ENCODE results near the gene ZFR.
"Not testable (repeated sequence)": the region's sequence is repeated elsewhere in the genome, so short reads cannot be mapped to it uniquely, and the experiment has no call there.

ZFR gene

DNA sequence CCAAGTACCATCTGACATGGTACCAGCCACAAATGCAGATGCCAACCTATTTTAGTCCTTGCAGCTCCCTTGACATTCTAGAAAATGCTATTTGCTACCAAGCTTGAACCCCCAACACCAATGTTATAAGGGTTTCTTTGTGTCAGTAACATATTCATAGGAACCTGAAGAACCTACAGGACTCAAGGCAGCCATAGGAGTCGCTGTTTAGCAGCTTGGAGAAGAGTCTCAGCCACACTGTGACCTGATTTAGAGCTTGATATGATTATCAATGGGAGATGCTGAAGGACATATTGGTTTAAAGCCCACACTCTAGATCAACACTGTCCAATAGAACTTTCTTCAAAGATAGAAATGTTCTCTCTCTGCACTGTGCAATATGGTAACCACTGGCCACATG, 6.4 kb upstream of the ZFR start:
- DNase-seq, result no peak

- no peak for DNase-seq
Measured at GRCh38 chr5:32449262-32449661, 4.7 kb upstream of the ZFR start.

- DNase-seq, result no peak
Measured at GRCh38 chr5:32446630-32447029, 2.1 kb upstream of the ZFR start.

- no peak for DNase-seq
Measured at GRCh38 chr5:32445831-32446614, 1.5 kb upstream of the ZFR start.

- DNase-seq, result no peak
Measured at GRCh38 chr5:32445287-32445758, 783 bp upstream of the ZFR start.

GRCh38 chr5:32443541-32444430, 754 bp downstream of the ZFR start:
- peak; percentile 34 to 35 for DNase-seq

DNA sequence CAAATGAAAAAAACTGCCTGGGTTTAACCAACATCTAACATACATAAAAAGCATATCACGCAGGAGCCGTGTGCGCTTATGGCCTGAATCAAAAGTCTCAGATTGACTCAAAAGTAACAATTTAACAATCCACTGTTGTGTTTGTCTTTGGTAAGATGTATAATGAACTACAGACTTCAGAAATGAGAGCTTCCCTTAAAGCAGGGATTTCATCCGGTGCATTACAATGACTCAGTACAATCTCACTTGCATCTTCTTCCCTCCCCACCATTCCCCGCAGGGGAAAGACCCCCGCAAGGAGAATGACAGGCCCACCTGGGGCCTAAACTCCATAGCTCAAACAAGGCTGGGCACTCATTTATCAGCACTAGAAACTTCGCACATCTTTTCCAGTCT, 1.4 kb downstream of the ZFR start:
- DNase-seq, result no peak

DNA sequence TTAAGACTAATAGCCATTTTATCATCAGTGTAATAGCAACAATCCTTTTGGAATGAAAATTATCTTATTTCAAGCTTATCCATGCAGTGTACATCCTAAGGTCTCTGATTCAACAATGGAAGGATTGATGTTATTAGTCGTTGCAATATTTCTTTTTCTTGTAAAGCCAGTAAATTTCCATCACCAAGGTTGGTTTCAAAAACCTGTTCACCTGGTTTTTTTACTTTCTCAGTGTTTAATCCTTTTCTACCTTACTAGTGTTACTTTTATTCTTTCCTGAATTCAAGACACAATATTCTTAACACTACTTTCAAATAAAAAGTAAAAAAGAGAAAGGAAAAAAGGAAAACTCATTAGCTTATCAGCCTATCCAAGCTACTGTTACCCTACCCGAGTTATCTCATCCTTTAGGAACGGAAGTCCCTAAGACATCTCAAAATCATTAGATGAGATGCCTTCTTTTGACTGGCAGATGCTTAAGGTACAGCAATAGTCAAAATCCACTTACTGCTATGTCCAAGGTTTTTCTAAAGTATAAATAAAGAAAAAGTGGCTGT, 5.4 kb downstream of the ZFR start:
- no peak for DNase-seq

- no peak for DNase-seq
Measured at GRCh38 chr5:32436553-32437242, 7.8 kb downstream of the ZFR start.

DNA sequence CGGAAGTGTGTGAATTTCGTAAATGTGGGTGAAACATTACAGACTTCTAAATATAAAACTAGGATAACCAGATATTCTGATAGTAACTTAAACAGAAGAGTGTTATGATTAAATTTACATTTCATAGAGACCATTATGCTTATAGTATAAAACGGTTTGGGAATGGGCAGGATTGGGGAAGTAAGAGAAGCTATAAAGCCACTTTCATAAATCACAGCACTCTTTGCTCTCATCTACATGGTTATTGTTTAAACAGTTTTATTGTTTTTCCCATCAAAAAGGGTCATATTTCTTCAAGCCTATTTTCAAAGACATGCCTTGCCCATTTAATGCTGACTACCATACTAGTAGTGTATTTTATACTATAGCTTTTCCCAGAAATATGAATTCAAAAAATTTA, 9.2 kb downstream of the ZFR start:
- DNase-seq, result no peak

DNA sequence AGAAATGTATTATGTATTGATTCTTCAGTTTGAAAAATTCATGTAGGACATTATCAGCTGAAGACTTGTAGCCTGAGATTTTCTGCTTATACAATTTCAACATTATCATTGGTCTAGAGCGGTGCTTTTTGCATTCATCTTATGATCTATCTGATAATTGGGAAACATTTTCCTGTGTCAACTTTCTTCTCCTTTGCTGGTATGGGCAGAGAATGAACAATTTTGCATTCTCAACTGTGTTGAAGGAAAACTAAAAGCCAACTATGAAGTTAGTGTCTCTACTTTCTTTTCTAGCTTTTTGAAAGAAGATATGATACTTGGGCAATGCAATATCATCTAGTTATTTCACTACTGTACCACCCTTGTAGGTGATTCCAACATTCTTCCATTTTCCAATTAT, 10.3 kb downstream of the ZFR start:
- DNase-seq, result no peak

- DNase-seq, result no peak
Measured at GRCh38 chr5:32432633-32433032, 11.9 kb downstream of the ZFR start.

GRCh38 chr5:32430825-32431224, 13.7 kb downstream of the ZFR start:
- not testable (repeated sequence) for DNase-seq

DNA sequence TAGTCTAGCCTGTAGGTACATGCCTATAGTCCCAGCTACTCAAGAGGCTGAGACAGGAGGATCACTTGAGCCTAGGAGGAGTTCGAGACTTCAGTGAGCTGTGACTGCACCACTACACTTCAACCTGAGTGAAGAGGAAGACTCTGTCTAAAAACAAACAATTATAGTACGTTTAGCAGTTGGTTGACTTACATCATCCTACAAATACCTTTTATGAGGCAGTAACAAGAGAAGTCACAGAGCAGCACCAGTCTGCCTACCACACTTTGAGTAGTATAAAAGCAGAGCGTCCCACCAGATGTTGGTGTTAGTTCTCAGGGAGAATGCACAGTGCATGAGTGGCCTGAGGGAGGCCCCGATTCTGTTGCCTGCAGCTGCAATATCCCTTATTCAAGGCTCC, 16.1 kb downstream of the ZFR start:
- DNase-seq, result no peak

DNA sequence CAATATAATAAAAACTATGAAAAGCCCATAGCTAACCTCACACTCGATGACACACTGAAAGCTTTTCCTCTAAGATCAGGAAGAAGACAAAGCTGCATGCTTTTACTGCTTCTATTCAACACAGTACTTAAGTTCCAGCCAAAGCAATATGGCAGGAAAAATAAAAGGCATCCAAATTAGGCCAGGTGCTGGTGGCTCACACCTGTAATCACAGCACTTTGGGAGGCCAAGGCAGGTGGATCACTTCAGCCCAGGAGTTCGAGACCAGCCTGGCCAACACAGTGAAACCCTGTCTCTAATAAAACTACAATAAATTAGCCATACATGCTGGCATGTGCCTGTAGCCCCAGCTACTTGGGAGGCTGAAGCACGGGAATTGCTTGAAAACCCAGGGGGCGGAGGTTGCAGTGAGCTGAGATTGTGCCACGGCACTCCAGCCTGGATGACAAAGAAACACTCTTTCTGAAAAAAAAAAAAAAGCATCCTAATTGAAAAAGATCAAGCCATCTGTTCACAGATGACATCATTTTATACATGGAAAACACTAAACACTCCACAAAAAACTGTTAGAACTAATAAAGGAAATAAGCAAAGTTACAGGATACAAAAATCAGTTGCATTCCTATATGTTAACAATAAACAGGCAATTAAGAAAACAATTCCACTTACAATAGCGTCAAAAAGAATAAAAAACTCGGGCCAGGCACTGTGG, 17.9 kb downstream of the ZFR start:
- DNase-seq, result no peak

DNA sequence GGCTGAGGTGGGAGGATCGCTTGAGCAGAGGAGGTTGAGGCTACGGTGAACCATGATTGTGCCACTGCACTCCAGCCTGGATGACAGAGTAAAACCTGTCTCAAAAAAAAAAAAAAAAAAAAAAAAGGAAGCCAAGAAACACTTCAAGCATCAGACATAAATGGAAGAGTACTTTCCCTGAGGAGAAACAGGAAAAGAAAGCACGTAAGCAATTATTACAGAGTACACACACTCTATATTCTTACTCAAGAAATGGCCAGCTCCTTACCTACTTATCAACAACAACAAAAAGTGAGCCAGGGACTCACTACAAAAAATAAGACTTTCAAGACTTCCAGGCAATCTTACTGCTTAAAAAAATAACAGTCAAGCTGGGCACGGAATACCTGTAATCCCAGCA, 21.8 kb downstream of the ZFR start:
- no peak for DNase-seq

DNA sequence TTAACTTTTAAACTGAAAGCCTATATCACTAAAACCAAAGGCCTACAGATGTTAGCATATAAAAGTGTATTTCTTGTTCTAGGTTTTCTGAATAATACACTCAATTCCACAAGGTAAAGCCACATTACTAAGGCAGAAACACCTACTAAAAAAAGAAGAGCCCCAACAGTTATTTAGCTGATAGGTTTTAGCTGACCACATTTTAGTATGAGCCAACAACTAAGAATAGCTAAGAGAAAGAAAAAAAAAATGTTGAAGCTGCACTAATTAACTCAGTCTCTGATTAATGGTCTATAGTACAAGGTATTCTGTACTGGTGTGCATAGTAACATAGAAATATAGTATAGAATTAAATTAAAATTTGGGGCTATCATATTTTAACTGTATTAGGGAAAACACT, 23.5 kb downstream of the ZFR start:
- no peak for DNase-seq

GRCh38 chr5:32420506-32420905, 24.0 kb downstream of the ZFR start:
- no peak for DNase-seq

DNA sequence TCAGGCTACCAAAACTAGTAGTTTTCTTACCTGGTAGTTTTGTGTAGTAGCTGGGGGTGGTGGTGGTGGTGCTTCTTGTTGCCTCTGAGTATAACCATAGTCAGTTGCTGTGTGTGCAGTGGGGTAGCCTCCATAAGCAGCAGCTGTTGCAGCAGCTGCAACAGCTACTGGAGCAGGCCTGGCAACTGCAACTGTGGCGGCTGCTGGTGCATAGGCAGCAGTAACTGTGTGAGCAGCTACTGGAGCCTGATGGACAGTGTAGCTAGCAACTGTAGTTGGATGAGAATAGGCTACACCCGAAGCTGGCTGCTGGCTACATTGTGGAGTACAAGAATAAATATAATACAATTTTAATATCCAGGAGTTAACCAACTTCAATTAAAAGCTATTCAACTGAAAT, 24.7 kb downstream of the ZFR start:
- no peak for DNase-seq

- DNase-seq, result no peak
Measured at GRCh38 chr5:32413466-32414263, 30.9 kb downstream of the ZFR start.

GRCh38 chr5:32410630-32411029, 33.9 kb downstream of the ZFR start:
- DNase-seq, result no peak

GRCh38 chr5:32406650-32407049, 37.9 kb downstream of the ZFR start:
- DNase-seq, result no peak

All from activated CD4-positive, alpha-beta T cell treated with anti-CD3 and anti-CD28 coated beads, Interleukin-2, amount 50 U/mL, for 4 hours (primary cell).